SK-N-MC (cell line): Measurements from ENCODE around the gene CCM2.

Experiments
- DNase-seq: peaks from one replicate; pipeline ENCODE4 v3.0.0-alpha.2; 2011; ENCODE audit warnings: low read depth, low spot score
- H3K27ac ChIP-seq: fragments of 200-600 bp; sonication (generic); 2 replicates; pipeline ENCODE4 v1.5.1; 2016; ENCODE audit warnings: mixed run types
- H3K36me3 ChIP-seq: fragments of 200-600 bp; sonication (generic); 2 replicates; pipeline ENCODE4 v1.6.1; 2017; ENCODE audit warnings: antibody characterized with exemption, low read length, mixed read lengths; ENCODE audit not compliant: insufficient read depth
- H3K4me3 ChIP-seq: fragments of 200-600 bp; sonication (generic); 2 replicates; pipeline ENCODE4 v1.5.1; 2016
- H3K9ac ChIP-seq: fragments of 200-600 bp; sonication (generic); 2 replicates; pipeline ENCODE4 v1.8.0; 2017; ENCODE audit warnings: mixed run types, mixed read lengths; ENCODE audit not compliant: insufficient read length
- H3K9me3 ChIP-seq: fragments of 200-600 bp; sonication (generic); 2 replicates; pipeline ENCODE4 v1.6.1; 2017; ENCODE audit warnings: low read depth, mild to moderate bottlenecking, antibody characterized with exemption, low read length, moderate library complexity, mixed read lengths
- EZH2 ChIP-seq: fragments of 200-600 bp; sonication (generic); IDR thresholded peaks from one replicate; pipeline ENCODE4 v1.6.1; 2017; ENCODE audit warnings: antibody characterized with exemption
- FOXP2 ChIP-seq: optimal IDR thresholded peaks from 2 replicates; pipeline ENCODE3; 2011; ENCODE audit warnings: mild to moderate bottlenecking, moderate library complexity; ENCODE audit not compliant: insufficient read depth; ENCODE audit errors: extremely low read length, control extremely low read depth
- POLR2AphosphoS5 ChIP-seq: IDR thresholded peaks from 2 replicates; pipeline ENCODE4 v1.6.1; 2012; ENCODE audit warnings: mild to moderate bottlenecking, low read depth, low read length, borderline replicate concordance

Gene CCM2

DNA sequence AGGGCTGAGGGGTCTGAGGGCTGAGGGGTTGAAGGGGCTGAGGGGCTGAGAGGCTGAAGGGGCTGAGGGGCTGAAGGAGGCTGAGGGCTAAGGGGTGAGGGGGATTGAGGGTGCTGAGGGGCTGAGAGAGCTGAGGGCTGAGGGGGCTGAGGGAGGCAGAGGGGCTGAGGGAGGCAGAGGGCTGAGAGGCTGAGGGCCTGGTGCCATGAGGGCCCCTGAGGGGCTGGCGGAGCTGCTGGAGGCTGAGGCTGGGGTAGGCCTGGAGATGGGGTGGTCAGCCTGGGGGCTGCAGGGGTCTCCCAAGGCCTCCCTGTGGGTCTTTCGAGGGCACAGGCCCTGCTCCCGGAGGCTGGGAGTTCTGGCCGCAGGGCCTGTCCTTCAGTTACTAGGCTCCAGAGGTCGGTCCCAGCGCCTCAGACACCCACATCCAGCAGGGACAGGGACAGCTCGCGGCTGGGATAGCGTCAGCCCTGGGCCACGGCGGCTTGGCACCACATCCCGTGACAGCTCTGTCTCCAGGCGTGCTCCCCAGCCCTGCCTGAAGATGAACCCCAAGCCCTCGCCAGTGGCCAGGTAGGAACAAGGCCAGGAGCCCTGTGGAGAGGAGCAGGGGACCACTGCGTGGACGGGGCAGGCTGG is 38.0 kb upstream of the CCM2 start:
- Histone ChIP-seq H3K9ac (no peak overlapping the region), H3K4me3 (no peak overlapping the region), H3K27ac (no peak overlapping the region), H3K9me3 (no peaks in the 10 kb centered on the region), H3K36me3 (no peaks in the 10 kb centered on the region)
- TF ChIP-seq FOXP2 (no peak), EZH2 (no peak), POLR2AphosphoS5 (no peak)
- no peak for DNase-seq

DNA sequence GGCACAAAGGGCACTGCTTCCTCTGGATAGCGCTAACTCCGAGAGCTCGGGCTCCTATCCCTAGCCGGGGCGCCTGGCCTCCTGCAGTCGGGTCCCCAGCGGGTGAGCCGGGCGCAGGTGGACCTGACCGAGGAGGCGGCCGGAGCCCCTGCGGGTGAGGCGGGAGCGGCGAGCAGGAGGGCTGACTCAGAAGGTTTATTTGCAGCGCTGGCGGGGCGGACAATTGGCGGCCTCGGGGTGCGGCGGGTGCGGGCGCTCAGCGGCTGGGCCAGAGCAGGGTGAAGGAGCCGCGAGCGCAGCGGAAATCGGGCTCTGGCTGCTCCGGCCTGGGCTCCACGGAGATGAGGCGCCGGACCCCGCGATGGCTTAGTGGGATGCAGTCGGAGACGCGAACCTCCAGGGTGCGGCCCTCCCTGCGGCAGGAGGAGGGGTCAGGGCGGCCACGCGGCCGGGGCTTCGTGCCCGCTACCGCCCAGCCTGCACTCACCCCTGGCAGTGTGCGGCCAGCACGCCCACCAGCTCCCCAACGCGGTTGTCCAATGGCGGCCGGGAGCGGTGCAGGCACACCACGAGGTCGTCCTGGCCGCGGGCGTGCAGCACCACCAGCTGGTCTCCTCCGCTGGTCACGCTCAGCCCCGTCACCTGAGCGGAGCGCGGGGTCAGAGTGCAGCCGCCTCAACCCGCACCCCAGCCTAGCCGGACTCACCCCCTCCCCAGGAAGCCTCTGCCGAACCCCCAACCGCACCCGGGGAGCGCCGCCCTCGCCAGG is 37.3 kb upstream of the CCM2 start:
- H3K4me3 ChIP-seq, result no peak overlapping the region
- peak; percentile 44 for TF ChIP-seq EZH2
- no peak for TF ChIP-seq POLR2AphosphoS5
- TF ChIP-seq FOXP2, result no peak
- no peaks in the 10 kb centered on the region for H3K36me3 ChIP-seq
- no peak overlapping the region for H3K9ac ChIP-seq
- no peak overlapping the region for H3K27ac ChIP-seq
- no peak for DNase-seq
- no peaks in the 10 kb centered on the region for H3K9me3 ChIP-seq

DNA sequence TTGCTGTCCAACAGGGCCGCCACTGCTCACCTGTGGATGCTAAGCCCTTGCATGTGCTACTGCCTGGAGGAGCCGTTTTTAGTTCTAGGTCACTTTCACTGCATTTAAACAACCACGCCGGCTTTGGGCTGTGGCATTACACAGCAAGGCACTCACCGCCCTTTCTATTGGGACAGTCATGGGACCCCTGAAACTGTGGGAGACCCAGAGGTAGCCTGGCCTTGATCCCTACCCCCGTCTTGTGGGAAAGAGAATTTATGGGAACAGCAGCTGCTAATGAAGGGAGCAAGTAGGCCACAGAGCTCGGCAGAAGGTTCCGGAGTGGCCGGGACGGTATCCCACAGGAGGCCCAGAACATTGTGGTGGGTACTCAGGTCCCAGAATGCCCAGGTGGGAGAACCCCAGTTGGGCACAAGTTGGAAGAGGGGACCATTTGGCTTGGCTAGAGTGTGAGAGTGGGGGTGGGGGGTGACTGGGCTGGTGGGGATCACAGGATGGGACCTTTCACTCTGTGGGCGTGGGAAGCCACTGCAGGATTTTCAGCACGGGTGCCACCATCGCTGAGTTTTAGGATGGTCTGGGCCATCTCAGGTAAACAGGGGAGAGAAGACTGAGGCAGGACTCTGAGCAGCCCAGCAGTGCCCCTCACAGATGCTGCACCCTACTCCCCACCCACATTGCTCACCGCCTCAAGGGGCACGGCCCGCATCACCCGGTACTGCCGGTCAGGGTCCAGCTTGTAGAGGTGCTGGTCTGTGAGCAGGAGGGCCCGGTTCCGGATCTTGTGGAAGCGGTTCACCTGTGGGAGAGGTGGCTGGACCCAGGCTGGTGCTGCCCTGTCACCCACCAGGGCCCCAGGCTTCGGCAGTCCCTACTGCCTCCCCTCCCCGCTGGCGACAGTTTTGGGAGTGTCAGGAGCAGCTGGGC is 36.4 kb upstream of the CCM2 start:
- Histone ChIP-seq H3K9me3 (no peaks in the 10 kb centered on the region), H3K36me3 (no peaks in the 10 kb centered on the region), H3K27ac (no peak overlapping the region), H3K9ac (no peak overlapping the region), H3K4me3 (no peak overlapping the region)
- TF ChIP-seq EZH2 (no peak), POLR2AphosphoS5 (no peak), FOXP2 (no peak)
- DNase-seq, result no peak

DNA sequence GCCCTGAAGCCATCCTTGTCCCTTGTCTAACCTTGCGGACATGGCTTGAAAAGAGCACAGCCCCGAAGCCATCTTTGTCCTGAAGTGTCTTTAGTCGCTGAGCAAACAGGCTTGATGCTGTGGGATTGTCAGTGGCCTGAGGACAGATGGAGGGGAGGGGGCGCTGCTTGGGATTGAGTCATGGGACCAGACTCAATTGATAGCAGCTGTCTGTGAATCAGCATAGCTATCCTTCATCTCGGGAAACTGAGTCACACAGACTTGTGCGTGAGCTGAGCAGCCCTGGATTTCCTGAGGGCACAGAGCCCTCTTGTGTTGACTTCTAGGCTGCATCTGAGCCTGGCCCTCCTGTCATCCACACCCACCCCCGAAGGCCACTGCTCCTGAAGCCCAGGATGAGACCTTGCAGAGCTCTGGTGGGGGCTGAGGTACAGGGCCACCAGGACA is 35.6 kb upstream of the CCM2 start:
- Histone ChIP-seq H3K36me3 (no peaks in the 10 kb centered on the region), H3K27ac (no peak overlapping the region), H3K9me3 (no peaks in the 10 kb centered on the region), H3K4me3 (no peak overlapping the region), H3K9ac (no peak overlapping the region)
- no peak for DNase-seq
- TF ChIP-seq FOXP2 (no peak), EZH2 (no peak), POLR2AphosphoS5 (no peak)

DNA sequence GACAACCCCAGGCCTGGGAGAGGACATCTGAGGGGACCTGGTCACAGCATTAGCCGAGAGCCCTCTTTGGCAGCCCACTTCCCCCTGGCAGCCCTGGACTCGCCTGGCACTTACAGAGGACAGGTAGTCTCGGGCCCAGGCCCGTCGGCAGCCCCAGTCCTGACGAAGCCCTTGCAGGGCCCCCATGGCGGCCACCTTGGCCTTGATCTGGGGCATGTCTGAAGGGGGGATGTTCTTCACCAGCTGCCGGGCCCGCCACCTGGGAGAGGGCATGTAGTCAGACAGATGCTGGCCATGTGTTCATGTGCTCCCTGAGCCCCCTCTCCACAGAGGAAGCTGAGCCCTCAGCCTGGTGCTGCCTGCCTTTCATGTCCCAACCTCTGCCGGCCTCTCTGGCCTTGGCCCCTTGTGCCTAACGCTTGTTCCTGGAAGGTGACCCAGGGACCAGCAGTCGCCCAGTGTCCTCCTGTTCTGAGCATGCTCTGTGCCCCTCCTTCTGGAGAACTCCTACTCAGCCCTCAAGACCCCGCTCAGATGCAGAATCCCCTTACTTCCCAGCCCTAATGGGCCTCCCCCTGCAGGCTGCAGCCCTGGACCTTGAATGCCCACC is 35.1 kb upstream of the CCM2 start:
- no peak overlapping the region for H3K27ac ChIP-seq
- no peak overlapping the region for H3K9ac ChIP-seq
- H3K9me3 ChIP-seq, result no peaks in the 10 kb centered on the region
- TF ChIP-seq FOXP2, result no peak
- no peak for TF ChIP-seq POLR2AphosphoS5
- no peak for TF ChIP-seq EZH2
- no peaks in the 10 kb centered on the region for H3K36me3 ChIP-seq
- DNase-seq, result no peak
- no peak overlapping the region for H3K4me3 ChIP-seq

DNA sequence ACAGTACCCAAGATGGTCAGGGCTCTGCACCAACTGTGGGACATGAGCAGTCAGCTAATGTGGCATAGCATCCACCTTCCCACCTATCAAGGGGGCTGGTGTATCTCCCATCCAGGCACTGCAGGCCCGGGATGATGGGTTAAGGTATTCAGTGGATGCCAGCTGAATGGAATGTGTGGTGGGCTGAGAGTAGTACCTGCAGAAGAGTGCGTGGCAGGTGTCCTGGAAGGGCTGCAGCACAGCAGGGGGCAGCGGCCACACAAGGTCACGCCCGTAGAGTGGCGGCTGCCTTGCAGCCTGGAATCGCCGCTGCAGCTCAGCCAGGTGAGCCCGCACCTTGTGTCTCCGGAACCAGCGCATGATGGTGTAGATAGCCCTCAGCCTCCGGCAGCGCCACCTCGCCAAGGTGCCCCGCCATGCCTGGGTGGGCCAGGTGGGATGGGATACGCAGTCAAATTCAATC is 34.5 kb upstream of the CCM2 start:
- H3K36me3 ChIP-seq, result no peaks in the 10 kb centered on the region
- no peak for DNase-seq
- H3K9me3 ChIP-seq, result no peaks in the 10 kb centered on the region
- no peak overlapping the region for H3K27ac ChIP-seq
- H3K9ac ChIP-seq, result no peak overlapping the region
- TF ChIP-seq FOXP2, result no peak
- no peak overlapping the region for H3K4me3 ChIP-seq

DNA sequence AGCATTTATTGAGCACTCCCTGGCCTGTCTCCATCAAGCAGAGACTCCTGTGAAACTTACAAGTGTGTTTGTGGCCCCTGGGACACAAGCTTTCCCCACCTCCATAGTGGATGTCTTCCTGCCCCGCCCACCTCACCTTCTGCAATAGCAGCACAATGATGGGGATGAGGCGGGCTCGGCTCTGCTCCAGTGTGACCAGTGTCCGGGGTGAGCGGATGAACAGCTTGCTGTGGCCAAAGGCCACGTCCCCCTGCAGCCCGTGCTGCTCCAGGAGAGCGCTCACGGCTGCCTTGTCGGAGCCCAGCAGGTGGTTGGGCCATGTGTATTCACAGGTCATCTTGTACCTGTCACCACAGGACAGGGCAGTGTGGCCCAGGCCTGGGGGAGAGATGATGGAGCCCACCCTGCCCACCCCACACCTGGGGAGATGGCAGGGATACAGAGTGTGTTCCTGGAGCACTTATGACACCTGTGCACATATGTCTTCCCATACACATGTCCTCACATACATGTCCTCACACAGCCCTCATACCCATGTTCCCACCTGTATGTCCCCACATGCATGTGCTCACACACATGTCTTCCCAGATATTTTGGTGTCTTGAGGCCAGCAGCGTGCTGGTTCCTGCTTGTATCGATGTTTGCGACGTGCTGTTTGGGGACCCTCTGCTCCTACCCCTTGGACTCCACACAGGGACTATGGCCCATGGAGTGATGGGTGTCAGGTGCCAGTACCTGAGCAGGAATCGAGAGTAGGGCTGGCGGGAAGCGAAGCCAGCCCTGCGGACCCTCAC is 33.9 kb upstream of the CCM2 start:
- Histone ChIP-seq H3K9me3 (no peaks in the 10 kb centered on the region), H3K27ac (no peak overlapping the region), H3K9ac (no peak overlapping the region), H3K4me3 (no peak overlapping the region), H3K36me3 (no peaks in the 10 kb centered on the region)
- DNase-seq, result no peak
- TF ChIP-seq POLR2AphosphoS5 (no peak), FOXP2 (no peak), EZH2 (no peak)
